B cell (primary cell): ENCODE data around the gene ZFP90. TPM values are rescaled to one million over a fixed set of nuclear protein-coding genes. Genes with fewer than 3 reads are reported as not detected.

Source experiments
- ATAC-seq: fragments of 200-7000 bp; cut with Tn5 transposase; one replicate; pipeline ENCODE4 v1.10.0; 2021; ENCODE audit warnings: low read depth, mild to moderate bottlenecking, moderate number of reproducible peaks, moderate library complexity
- CTCF ChIA-PET: fragments of 350-600 bp; sonication (Branson Sonifier 250); formaldehyde crosslinking; loops from one replicate; lab custom pipeline; 2021; ENCODE audit warnings: antibody characterized with exemption, inconsistent platforms; lab: Charles Lee
- POLR2A ChIA-PET: fragments of 350-600 bp; sonication (Branson Sonifier 250); formaldehyde crosslinking; loops from one replicate; lab custom pipeline; 2021; ENCODE audit warnings: antibody characterized with exemption; lab: Charles Lee
- DNase-seq: peaks from one replicate; pipeline ENCODE4 v3.0.0; 2013
- H2AFZ ChIP-seq: 2 replicates; pipeline ENCODE4 v1.6.1; 2012; ENCODE audit warnings: mild to moderate bottlenecking, low read depth, low read length; ENCODE audit not compliant: insufficient read depth, poor library complexity, severe bottlenecking
- H3K27ac ChIP-seq, 2 donors: 1 replicate in 1 of 2; 2 replicates in 1 of 2; pipeline ENCODE4 v1.5.1; 2012 to 2013; ENCODE audit warnings: low read length in 2 of 2, mild to moderate bottlenecking in 2 of 2, moderate library complexity in 1 of 2
- H3K27me3 ChIP-seq, 4 experiments: fragments of 200-600 bp in 1 of 4; sonication (generic) in 1 of 4; replicated peaks in 1 of 4; 1 replicate in 2 of 4; 2 replicates in 2 of 4; pipeline versions ENCODE4 v1.6.1 to v1.7.0; 2013 to 2016; ENCODE audit warnings: low read length in 3 of 4, mild to moderate bottlenecking in 2 of 4, mixed read lengths in 1 of 4, moderate library complexity in 1 of 4; ENCODE audit not compliant: insufficient read depth in 4 of 4, control insufficient read depth in 3 of 4; ENCODE audit errors: control extremely low read depth in 1 of 4
- H3K36me3 ChIP-seq, 2 experiments: replicated peaks in 1 of 2; 1 replicate in 1 of 2; 2 replicates in 1 of 2; pipeline versions ENCODE4 v1.6.1 to v1.7.1; 2013; ENCODE audit warnings: low read length in 1 of 2; ENCODE audit not compliant: insufficient read depth in 2 of 2, control insufficient read depth in 1 of 2; ENCODE audit errors: control extremely low read depth in 1 of 2, extremely low read depth in 1 of 2
- H3K4me1 ChIP-seq, 2 donors: fragments of 200-600 bp in 1 of 2; sonication (generic) in 1 of 2; 1 replicate in 1 of 2; 2 replicates in 1 of 2; pipeline versions ENCODE4 v1.5.1 to v1.6.1; 2013 to 2017; ENCODE audit warnings: low read length in 2 of 2; ENCODE audit not compliant: control insufficient read depth in 2 of 2, insufficient read depth in 2 of 2
- H3K4me2 ChIP-seq: replicated peaks from 2 replicates; pipeline ENCODE3; 2012; ENCODE audit warnings: mild to moderate bottlenecking, low read depth, low read length; ENCODE audit not compliant: poor library complexity, severe bottlenecking
- H3K4me3 ChIP-seq, 5 experiments: fragments of 200-600 bp in 1 of 5; sonication (generic) in 1 of 5; 1 replicate in 3 of 5; 2 replicates in 2 of 5; pipeline versions ENCODE4 v1.5.1 to v1.7.0; 2011 to 2016; ENCODE audit warnings: low read length in 4 of 5, mild to moderate bottlenecking in 4 of 5, low read depth in 2 of 5, control low read depth in 1 of 5, moderate library complexity in 1 of 5; ENCODE audit not compliant: insufficient read depth in 1 of 5; ENCODE audit errors: control extremely low read depth in 1 of 5, extremely low read depth in 1 of 5
- H3K79me2 ChIP-seq: fragments of 200-600 bp; sonication (generic); one replicate; pipeline ENCODE4 v1.6.0; 2016; ENCODE audit warnings: low read length; ENCODE audit not compliant: control insufficient read depth, insufficient read depth
- H3K9ac ChIP-seq: fragments of 200-600 bp; sonication (generic); 2 replicates; pipeline ENCODE4 v1.6.1; 2017; ENCODE audit warnings: mild to moderate bottlenecking, low read length, moderate library complexity
- H3K9me3 ChIP-seq, 3 donors: one replicate each; pipeline versions ENCODE4 v1.6.1 to v1.7.1; 2013; ENCODE audit warnings: low read length in 2 of 3; ENCODE audit not compliant: control insufficient read depth in 2 of 3, insufficient read depth in 1 of 3; ENCODE audit errors: control extremely low read depth in 1 of 3
- H4K20me1 ChIP-seq: 2 replicates; pipeline ENCODE4 v1.6.0; 2012; ENCODE audit warnings: mild to moderate bottlenecking, low read length; ENCODE audit not compliant: insufficient read depth, control insufficient read depth, poor library complexity, severe bottlenecking
- H3K27ac Mint-ChIP-seq: one replicate; pipeline ENCODE4 v1.8.0; 2021; ENCODE audit warnings: mixed read lengths
- H3K27me3 Mint-ChIP-seq: one replicate; pipeline ENCODE4 v1.8.0; 2021; ENCODE audit warnings: mixed read lengths
- H3K4me1 Mint-ChIP-seq: one replicate; pipeline ENCODE4 v1.8.0; 2021; ENCODE audit warnings: mixed read lengths
- H3K4me3 Mint-ChIP-seq: one replicate; pipeline ENCODE4 v1.8.0; 2021; ENCODE audit warnings: mixed read lengths
- H3K9me3 Mint-ChIP-seq: one replicate; pipeline ENCODE4 v1.8.0; 2022; ENCODE audit warnings: mixed read lengths; ENCODE audit not compliant: insufficient read depth
- EZH2 ChIP-seq: IDR thresholded peaks from 2 replicates; pipeline ENCODE4 v1.6.1; 2012; ENCODE audit warnings: borderline replicate concordance, low read depth, mild to moderate bottlenecking, moderate library complexity, low read length; ENCODE audit not compliant: insufficient read depth, poor library complexity, severe bottlenecking
- WGBS: methylation state at CpG from one replicate; pipeline ENCODE4 v1.1.5; 2013; ENCODE audit warnings: missing lambda C conversion rate; ENCODE audit not compliant: insufficient coverage; 5-methylcytosine and 5-hydroxymethylcytosine counted together
- intact Hi-C: fragments of 100-400 bp; cut with micrococcal nuclease; formaldehyde crosslinking; loops from one replicate; pipeline ENCODE4 v1.10.0; 2022
- polyA plus RNA-seq: library from polyadenylated mRNA; depleted of rRNA; stranded (reverse); fragments of >200 nt; gene quantifications from 2 replicates; pipeline ENCODE4 v1.2.3, GENCODE V29; 2012
- total RNA-seq, 2 donors: library from RNA; stranded (reverse); fragments of 120-200 nt in 1 of 2; gene quantifications; 1 replicate in 1 of 2; 2 replicates in 1 of 2; pipeline versions ENCODE4 v1.2.3 to v1.2.4, GENCODE V29; 2013 to 2022
- TF ChIP-seq, protein P1 (sequence below): fragments of 200-600 bp; IDR thresholded peaks from one replicate; pipeline ENCODE4 v1.8.0; 2022; ENCODE audit warnings: antibody characterized with exemption, mild to moderate bottlenecking

Gene ZFP90
- total and polyA plus RNA-seq, 2 donors (not counting 1 experiment from before 2014, with no cell fraction given), result 16.5 to 30.7 TPM

DNA sequence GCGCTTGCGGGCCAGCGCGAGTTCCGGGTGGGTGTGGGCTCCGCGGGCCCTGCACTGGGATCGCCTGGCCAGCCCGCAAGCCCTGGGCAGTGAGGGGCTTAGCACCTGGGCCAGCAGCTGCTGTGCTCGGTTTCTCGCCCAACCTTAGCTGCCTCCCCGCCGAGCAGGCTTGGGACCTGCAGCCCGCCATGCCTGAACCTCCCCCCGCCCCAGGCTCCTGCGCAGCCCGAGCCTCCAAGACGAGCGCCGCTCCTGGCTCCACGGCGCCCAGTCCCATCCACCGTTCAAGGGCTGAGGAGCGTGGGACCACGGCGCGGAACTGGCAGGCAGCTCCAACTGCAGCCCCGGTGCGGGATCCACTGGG is 12.3 kb upstream of the ZFP90 start:
- CTCF ChIA-PET, result interaction anchor here (0.9 to 4.4 kb wide), 7 partner anchors 8 to 759 kb away, joined by 3 to 83 read pairs (median 11); no protein-coding TSS in a partner anchor
- Histone ChIP-seq H3K27ac (no peak overlapping the region), H3K27me3 (no peaks in the 10 kb centered on the region), H4K20me1 (no peaks in the 10 kb centered on the region), H2AFZ (no peak overlapping the region), H3K9ac (no peak overlapping the region), H3K4me2 (no peak overlapping the region), H3K79me2 (no peaks in the 10 kb centered on the region), H3K36me3 (no peaks in the 10 kb centered on the region), H3K4me3 (no peak overlapping the region), H3K4me1 (peaks cover 16 to 22% of the 10 kb centered on the region in 2 donors), H3K9me3 (no peaks in the 10 kb centered on the region)
- Mint-ChIP-seq H3K27ac (no peak overlapping the region), H3K27me3 (no peaks in the 10 kb centered on the region), H3K4me3 (no peak overlapping the region), H3K9me3 (no peaks in the 10 kb centered on the region), H3K4me1 (peaks cover 17% of the 10 kb centered on the region)
- DNase-seq, result no peak
- intact Hi-C loops, result loop anchor here (10.0 kb wide), 2 partner anchors 82 to 262 kb away; partner anchors contain the start of genes SLC7A6 and SMPD3
- no peak for ATAC-seq
- WGBS, result 95% methylated on average over 28 of the region's 29 CpGs
- TF ChIP-seq EZH2, result no peak
- TF ChIP-seq, protein P1, sequence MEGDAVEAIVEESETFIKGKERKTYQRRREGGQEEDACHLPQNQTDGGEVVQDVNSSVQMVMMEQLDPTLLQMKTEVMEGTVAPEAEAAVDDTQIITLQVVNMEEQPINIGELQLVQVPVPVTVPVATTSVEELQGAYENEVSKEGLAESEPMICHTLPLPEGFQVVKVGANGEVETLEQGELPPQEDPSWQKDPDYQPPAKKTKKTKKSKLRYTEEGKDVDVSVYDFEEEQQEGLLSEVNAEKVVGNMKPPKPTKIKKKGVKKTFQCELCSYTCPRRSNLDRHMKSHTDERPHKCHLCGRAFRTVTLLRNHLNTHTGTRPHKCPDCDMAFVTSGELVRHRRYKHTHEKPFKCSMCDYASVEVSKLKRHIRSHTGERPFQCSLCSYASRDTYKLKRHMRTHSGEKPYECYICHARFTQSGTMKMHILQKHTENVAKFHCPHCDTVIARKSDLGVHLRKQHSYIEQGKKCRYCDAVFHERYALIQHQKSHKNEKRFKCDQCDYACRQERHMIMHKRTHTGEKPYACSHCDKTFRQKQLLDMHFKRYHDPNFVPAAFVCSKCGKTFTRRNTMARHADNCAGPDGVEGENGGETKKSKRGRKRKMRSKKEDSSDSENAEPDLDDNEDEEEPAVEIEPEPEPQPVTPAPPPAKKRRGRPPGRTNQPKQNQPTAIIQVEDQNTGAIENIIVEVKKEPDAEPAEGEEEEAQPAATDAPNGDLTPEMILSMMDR, result no peak
- POLR2A ChIA-PET, result no interaction called here

DNA sequence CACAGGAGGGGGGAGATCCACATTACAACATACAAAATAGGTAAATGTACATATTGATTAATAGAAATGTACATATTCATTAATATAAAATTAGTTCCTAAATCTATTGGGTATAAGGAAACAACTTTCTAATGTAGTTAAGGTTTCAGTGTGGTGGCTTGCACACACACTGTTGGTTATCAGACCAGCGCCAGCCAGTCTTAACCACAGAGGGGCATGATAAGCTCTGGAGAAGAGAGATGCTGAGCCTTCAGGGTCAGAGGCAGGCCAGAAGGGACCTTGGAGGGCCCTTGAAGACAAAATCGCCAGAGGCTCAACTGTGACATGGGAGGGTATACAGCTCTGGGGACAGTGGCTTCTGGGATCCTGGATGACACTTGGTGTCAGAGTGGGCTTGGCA is 10.9 kb upstream of the ZFP90 start:
- Histone ChIP-seq H2AFZ (peak overlapping the region; percentile 17), H3K27me3 (no peaks in the 10 kb centered on the region), H3K36me3 (no peaks in the 10 kb centered on the region), H3K79me2 (no peaks in the 10 kb centered on the region), H3K4me1 (peaks cover 16 to 22% of the 10 kb centered on the region in 2 donors), H3K27ac (no peak overlapping the region), H3K4me3 (no peak overlapping the region), H4K20me1 (no peaks in the 10 kb centered on the region), H3K9ac (no peak overlapping the region), H3K9me3 (no peaks in the 10 kb centered on the region), H3K4me2 (no peak overlapping the region)
- DNase-seq (no peak), ATAC-seq (no peak)
- H3K9me3 Mint-ChIP-seq, result no peaks in the 10 kb centered on the region
- ChIA-PET CTCF (interaction anchor here (0.9 to 4.4 kb wide), 32 partner anchors 7 to 760 kb away, joined by 3 to 83 read pairs (median 6); partner anchors contain the start of genes CHTF8, HAS3, TANGO6 and UTP4), POLR2A (interaction anchor here (0.6 kb wide), 1 partner anchor 746 kb away, joined by 4 read pairs; no protein-coding TSS in a partner anchor)
- H3K27ac Mint-ChIP-seq, result no peak overlapping the region
- intact Hi-C loops, result loop anchor here (1.0 to 10.0 kb wide), 8 partner anchors 8 to 319 kb away; partner anchors contain the start of genes SLC7A6, SMPD3 and TANGO6
- peaks cover 17% of the 10 kb centered on the region for H3K4me1 Mint-ChIP-seq
- TF ChIP-seq, protein P1, result no peak
- no peak overlapping the region for H3K4me3 Mint-ChIP-seq
- H3K27me3 Mint-ChIP-seq, result no peaks in the 10 kb centered on the region
- WGBS, result 92% methylated on average over 2 of the region's 2 CpGs
